Measurements from ENCODE around the gene UBAP1. TPM values are rescaled to one million over a fixed set of nuclear protein-coding genes. Genes with fewer than 3 reads are reported as not detected.

The UBAP1 gene
- total and polyA plus RNA-seq, 8 donors, result 40.5 to 54.1 (median 48.8) TPM

GRCh38 chr9:34139477-34140146 is 39.2 kb upstream of the UBAP1 start:
- no peaks in the 10 kb centered on the region for H3K27me3 ChIP-seq
- H3K4me1 ChIP-seq, result peaks cover 0 to 16% of the 10 kb centered on the region in 2 donors
- H3K27ac ChIP-seq, result no peak overlapping the region
- ATAC-seq, result peak; percentile 94
- H3K9me3 ChIP-seq, result no peaks in the 10 kb centered on the region
- intact Hi-C loops (cut with DNase I), result no loop called here
- H3K36me3 ChIP-seq, result no peaks in the 10 kb centered on the region
- TF ChIP-seq CTCF (IDR thresholded peaks at IDR 0.05), result no peak
- DNase-seq, result peak in 3 of 4 donors; percentile 41 to 90 (median 60)
- H3K4me3 ChIP-seq, result no peak overlapping the region

- ATAC-seq, result no peak
- TF ChIP-seq CTCF (IDR thresholded peaks at IDR 0.05), result no peak
Observed at GRCh38 chr9:34140853-34141252, 38.0 kb upstream of the UBAP1 start.

GRCh38 chr9:34143116-34143515 is 35.7 kb upstream of the UBAP1 start:
- DNase-seq, result no peak
- no peaks in the 10 kb centered on the region for H3K27me3 ChIP-seq
- no peak for TF ChIP-seq CTCF (IDR thresholded peaks at IDR 0.05)
- H3K27ac ChIP-seq, result no peak overlapping the region
- intact Hi-C loops (cut with DNase I), result no loop called here
- H3K36me3 ChIP-seq, result no peaks in the 10 kb centered on the region
- peaks cover 0 to 16% of the 10 kb centered on the region in 2 donors for H3K4me1 ChIP-seq
- no peak overlapping the region for H3K4me3 ChIP-seq
- no peaks in the 10 kb centered on the region for H3K9me3 ChIP-seq
- no peak for ATAC-seq

More at GRCh38 chr9:34140853-34141252, 38.0 kb upstream of the UBAP1 start:
- H3K4me3 ChIP-seq, result no peak overlapping the region
- no peaks in the 10 kb centered on the region for H3K36me3 ChIP-seq
- H3K9me3 ChIP-seq, result no peaks in the 10 kb centered on the region
- peaks cover 0 to 16% of the 10 kb centered on the region in 2 donors for H3K4me1 ChIP-seq
- no peak overlapping the region for H3K27ac ChIP-seq
- no peak for DNase-seq
- intact Hi-C loops (cut with DNase I), result no loop called here
- H3K27me3 ChIP-seq, result no peaks in the 10 kb centered on the region

GRCh38 chr9:34145165-34145564 is 33.7 kb upstream of the UBAP1 start:
- ATAC-seq (peak; percentile 40), DNase-seq (no peak)
- no peaks in the 10 kb centered on the region for H3K9me3 ChIP-seq
- H3K4me3 ChIP-seq, result no peak overlapping the region
- H3K36me3 ChIP-seq, result no peaks in the 10 kb centered on the region
- H3K27me3 ChIP-seq, result no peaks in the 10 kb centered on the region
- TF ChIP-seq CTCF (IDR thresholded peaks at IDR 0.05), result no peak
- no peak overlapping the region for H3K27ac ChIP-seq
- intact Hi-C loops (cut with DNase I), result no loop called here
- H3K4me1 ChIP-seq, result peaks cover 0 to 13% of the 10 kb centered on the region in 2 donors

- DNase-seq (no peak), ATAC-seq (no peak)
- intact Hi-C loops (cut with DNase I), result no loop called here
- no peaks in the 10 kb centered on the region for H3K9me3 ChIP-seq
- H3K27ac ChIP-seq, result no peak overlapping the region
- H3K27me3 ChIP-seq, result no peaks in the 10 kb centered on the region
- no peak overlapping the region for H3K4me3 ChIP-seq
- H3K4me1 ChIP-seq, result no peaks in the 10 kb centered on the region
- no peak for TF ChIP-seq CTCF (IDR thresholded peaks at IDR 0.05)
- no peaks in the 10 kb centered on the region for H3K36me3 ChIP-seq
Observed at GRCh38 chr9:34151398-34151797, 27.4 kb upstream of the UBAP1 start.

Data from left lung (tissue), 10 donors.